AG09309 (cell line): ENCODE data around the gene RXFP3.

Experiments used
- DNase-seq: peaks from one replicate; pipeline ENCODE4 v3.0.0-alpha.2; 2010; ENCODE audit warnings: low read depth
- H3K4me3 ChIP-seq: 2 replicates; pipeline ENCODE4 v1.5.1; 2011; ENCODE audit warnings: mild to moderate bottlenecking, low read depth, low read length, moderate library complexity; ENCODE audit not compliant: control insufficient read depth
- TF ChIP-seq, protein P1 (sequence below): IDR thresholded peaks from 2 replicates; pipeline ENCODE4 v1.5.1; 2011; ENCODE audit warnings: mild to moderate bottlenecking, low read depth, low read length, inconsistent platforms; ENCODE audit not compliant: insufficient read depth, control insufficient read depth; ENCODE audit errors: missing control alignments

RXFP3 gene, protein sequence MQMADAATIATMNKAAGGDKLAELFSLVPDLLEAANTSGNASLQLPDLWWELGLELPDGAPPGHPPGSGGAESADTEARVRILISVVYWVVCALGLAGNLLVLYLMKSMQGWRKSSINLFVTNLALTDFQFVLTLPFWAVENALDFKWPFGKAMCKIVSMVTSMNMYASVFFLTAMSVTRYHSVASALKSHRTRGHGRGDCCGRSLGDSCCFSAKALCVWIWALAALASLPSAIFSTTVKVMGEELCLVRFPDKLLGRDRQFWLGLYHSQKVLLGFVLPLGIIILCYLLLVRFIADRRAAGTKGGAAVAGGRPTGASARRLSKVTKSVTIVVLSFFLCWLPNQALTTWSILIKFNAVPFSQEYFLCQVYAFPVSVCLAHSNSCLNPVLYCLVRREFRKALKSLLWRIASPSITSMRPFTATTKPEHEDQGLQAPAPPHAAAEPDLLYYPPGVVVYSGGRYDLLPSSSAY

DNA sequence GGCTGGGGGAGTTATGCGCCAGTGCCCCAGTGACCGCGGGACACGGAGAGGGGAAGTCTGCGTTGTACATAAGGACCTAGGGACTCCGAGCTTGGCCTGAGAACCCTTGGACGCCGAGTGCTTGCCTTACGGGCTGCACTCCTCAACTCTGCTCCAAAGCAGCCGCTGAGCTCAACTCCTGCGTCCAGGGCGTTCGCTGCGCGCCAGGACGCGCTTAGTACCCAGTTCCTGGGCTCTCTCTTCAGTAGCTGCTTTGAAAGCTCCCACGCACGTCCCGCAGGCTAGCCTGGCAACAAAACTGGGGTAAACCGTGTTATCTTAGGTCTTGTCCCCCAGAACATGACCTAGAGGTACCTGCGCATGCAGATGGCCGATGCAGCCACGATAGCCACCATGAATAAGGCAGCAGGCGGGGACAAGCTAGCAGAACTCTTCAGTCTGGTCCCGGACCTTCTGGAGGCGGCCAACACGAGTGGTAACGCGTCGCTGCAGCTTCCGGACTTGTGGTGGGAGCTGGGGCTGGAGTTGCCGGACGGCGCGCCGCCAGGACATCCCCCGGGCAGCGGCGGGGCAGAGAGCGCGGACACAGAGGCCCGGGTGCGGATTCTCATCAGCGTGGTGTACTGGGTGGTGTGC lies at the start of gene RXFP3:
Gene RXFP3 (plus strand): TSS at position 6 of the 636 bp plus-strand sequence. CDS start 355 bp downstream, at position 361.
- TF ChIP-seq, protein P1, sequence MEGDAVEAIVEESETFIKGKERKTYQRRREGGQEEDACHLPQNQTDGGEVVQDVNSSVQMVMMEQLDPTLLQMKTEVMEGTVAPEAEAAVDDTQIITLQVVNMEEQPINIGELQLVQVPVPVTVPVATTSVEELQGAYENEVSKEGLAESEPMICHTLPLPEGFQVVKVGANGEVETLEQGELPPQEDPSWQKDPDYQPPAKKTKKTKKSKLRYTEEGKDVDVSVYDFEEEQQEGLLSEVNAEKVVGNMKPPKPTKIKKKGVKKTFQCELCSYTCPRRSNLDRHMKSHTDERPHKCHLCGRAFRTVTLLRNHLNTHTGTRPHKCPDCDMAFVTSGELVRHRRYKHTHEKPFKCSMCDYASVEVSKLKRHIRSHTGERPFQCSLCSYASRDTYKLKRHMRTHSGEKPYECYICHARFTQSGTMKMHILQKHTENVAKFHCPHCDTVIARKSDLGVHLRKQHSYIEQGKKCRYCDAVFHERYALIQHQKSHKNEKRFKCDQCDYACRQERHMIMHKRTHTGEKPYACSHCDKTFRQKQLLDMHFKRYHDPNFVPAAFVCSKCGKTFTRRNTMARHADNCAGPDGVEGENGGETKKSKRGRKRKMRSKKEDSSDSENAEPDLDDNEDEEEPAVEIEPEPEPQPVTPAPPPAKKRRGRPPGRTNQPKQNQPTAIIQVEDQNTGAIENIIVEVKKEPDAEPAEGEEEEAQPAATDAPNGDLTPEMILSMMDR, result no peak

DNA sequence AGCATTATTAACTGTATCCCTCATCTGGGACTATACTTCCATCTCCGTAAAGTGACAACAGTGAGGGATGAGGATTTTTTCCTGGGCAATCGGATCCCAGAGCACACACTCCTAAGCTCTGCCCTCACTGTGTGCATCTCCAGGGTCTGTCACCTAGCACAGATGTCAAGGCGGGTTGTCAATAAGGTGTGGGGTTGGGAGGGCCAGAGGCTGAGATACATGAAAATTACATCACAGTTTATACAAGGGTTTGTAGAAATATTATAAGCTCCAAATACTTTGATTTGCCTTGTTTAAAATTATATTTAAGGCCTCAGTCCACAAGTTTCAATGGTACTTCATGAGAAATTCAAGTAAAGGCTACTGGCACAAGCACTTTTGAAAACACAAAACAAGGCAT lies 48.9 kb upstream of the RXFP3 start:
- H3K4me3 ChIP-seq, result no peak overlapping the region
- no peak for DNase-seq
- TF ChIP-seq, protein P1, result no peak

More for the DNA sequence above, at the start of gene RXFP3:
- DNase-seq, result no peak
- peak within 1 kb of the TSS; percentile 48 for H3K4me3 ChIP-seq

DNA sequence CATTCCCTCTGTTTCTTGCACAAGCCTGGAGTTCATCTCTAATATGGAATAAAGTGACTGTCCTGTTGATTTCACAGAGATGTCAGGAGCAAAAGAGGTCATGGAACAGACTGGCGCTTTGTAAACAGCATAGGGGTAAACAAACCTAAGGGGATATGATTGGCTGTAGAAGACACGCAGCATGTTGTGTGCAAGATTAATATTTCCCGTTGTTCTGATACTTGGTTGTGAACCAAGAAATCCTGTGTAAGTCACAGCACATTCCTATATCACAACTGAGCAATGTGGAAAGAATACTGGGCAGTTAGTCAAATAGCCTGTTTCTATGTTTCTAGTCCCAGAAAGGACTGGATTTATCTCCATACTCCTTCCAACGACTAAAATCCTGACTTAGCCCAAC lies 47.6 kb upstream of the RXFP3 start:
- no peak for DNase-seq
- H3K4me3 ChIP-seq, result no peak overlapping the region
- TF ChIP-seq, protein P1, result no peak

DNA sequence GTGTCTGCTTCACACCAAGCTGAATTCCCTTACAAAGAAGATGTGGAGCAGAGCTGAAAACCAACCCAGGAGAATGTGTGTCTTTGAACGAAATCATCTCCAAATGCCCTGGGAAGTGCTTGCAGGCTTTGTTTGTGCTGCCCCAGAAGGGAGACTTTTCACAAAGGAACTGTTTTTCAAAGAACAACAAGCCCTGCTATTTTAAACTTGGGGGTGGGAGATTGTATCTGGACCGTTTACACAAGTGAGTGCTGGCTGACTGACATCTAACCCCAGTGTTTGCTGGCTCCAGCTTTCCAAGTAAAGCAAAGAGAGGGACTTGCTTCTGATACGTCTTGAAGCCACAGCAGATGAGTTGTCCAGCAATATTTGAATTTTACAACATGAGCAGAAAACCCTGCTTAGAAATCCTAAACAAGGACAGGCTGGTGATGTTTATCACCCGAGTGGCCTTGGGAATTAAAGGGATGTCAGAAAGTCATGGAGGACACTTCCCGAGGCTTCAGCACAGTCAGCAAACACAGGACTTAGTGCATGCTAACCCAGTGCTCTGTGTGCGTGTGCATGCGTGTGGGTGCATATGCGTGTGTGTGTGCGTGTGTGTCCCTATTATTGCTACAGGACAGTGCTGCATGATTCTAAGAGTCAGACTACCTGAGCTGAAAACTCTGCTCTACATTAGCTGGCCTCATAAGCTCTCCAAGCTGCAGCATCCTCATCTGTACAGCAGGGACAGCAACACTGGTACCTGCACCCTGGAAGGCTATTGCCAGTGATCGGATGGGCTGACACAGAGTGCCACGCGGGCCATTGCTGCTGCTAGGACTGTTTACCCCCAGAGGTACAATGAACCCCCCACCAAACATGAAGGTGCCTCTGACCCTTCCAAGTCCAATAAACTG lies 45.8 kb upstream of the RXFP3 start:
- TF ChIP-seq, protein P1, result peak; percentile 31
- DNase-seq, result no peak
- peak overlapping the region; percentile 57 for H3K4me3 ChIP-seq

DNA sequence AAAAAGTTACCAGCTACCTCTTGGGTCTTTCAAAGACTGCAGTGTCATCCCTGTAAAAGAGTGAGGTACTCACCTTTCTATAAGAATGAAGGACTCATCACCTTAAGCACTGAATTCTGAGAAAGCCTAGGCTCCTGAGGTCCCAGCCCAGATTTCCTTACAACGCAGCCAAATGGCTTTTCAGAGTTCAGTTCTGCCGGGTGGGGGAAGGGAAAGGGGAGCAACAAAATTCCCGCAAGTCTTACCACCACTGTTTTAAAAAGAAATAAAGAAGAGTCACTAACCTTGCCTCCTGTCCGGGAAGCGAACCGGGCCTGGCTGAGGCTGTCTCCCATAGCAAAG lies 44.8 kb upstream of the RXFP3 start:
- no peak for DNase-seq
- TF ChIP-seq, protein P1, result no peak
- H3K4me3 ChIP-seq, result peak overlapping the region; percentile 57

DNA sequence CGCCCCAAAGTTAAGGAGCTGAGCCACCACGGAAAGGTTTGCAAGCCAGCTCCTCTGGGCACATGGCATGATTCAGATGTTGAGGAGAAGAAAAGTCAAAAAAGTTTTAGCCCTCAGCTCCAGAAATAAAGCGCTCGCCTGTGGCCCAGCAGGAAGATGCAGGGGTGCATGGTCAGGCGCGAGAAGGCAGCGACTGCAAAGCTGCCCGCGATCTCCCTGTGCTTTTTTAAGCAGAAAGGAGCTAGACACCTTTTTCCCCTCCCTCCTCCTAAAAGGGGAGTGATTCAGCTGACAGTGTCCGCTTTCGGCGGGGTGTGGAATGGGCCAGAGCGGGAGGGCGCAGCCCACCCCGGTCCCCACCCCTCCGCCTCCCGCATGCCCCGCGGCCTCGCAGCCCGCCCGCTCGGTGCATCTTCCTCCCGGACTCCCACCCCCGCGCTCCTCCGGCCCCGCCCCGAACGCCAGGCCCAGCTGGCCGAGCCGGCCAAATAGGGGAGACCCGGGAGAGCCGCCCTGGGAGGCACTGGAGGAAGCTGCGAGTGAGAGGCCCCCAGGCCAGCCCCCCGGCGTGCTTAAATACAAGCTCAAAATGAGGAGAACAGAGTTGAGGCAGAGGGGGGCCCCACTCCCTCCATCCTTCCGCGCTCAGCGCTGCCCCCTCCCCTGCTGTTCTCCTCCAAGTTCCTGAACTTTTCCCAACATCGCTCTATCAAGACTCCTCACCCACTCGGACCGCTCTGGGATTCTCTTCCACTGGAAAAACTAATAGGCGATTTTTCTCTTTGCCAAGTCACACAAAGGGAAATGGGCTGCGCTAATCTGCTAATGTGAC lies 44.2 kb upstream of the RXFP3 start, which contains the start of gene ADAMTS12:
Gene ADAMTS12 (minus strand): TSS at position 203 of the 832 bp plus-strand sequence. CDS start 134 bp downstream, at position 69.
- peak within 1 kb of the TSS; percentile 57 for H3K4me3 ChIP-seq
- no peak for DNase-seq
- TF ChIP-seq, protein P1, result no peak
